Ishikawa (cell line): ENCODE measurements around the gene TROAP.

ENCODE experiments used
- CEBPB ChIP-seq: IDR thresholded peaks from 2 replicates; pipeline ENCODE4 v1.6.1; 2012
- CREB1 ChIP-seq: IDR thresholded peaks from 2 replicates; pipeline ENCODE4 v1.6.1; 2012; ENCODE audit warnings: low read depth
- EGR1 ChIP-seq: IDR thresholded peaks from 2 replicates; pipeline ENCODE4 v1.6.1; 2012
- EP300 ChIP-seq: IDR thresholded peaks from 2 replicates; pipeline ENCODE4 v1.6.1; 2012; ENCODE audit warnings: borderline replicate concordance
- FOXM1 ChIP-seq: IDR thresholded peaks from 2 replicates; pipeline ENCODE4 v1.6.1; 2012; ENCODE audit warnings: low read depth, borderline replicate concordance
- NFIC ChIP-seq: IDR thresholded peaks from 2 replicates; pipeline ENCODE4 v1.6.1; 2012
- RAD21 ChIP-seq: IDR thresholded peaks from 2 replicates; pipeline ENCODE4 v1.6.1; 2012; ENCODE audit warnings: low read depth
- TAF1 ChIP-seq: IDR thresholded peaks from 2 replicates; pipeline ENCODE4 v1.6.1; 2012; ENCODE audit warnings: low read depth, mild to moderate bottlenecking
- TCF12 ChIP-seq: IDR thresholded peaks from 2 replicates; pipeline ENCODE4 v1.6.1; 2012; ENCODE audit warnings: low read depth
- TEAD4 ChIP-seq: IDR thresholded peaks from 2 replicates; pipeline ENCODE4 v1.6.1; 2012
- USF1 ChIP-seq: IDR thresholded peaks from 2 replicates; pipeline ENCODE4 v1.6.1; 2012
- YY1 ChIP-seq: IDR thresholded peaks from 2 replicates; pipeline ENCODE4 v1.6.1; 2012; ENCODE audit warnings: low read depth
- ZBTB7A ChIP-seq: IDR thresholded peaks from 2 replicates; pipeline ENCODE4 v1.6.1; 2012; ENCODE audit warnings: low read depth
- TF ChIP-seq, protein P1 (sequence below): IDR thresholded peaks from 2 replicates; pipeline ENCODE4 v1.6.1; 2012; ENCODE audit warnings: low read depth, mild to moderate bottlenecking
- TF ChIP-seq, protein P2 (sequence below): IDR thresholded peaks from 2 replicates; pipeline ENCODE4 v1.6.1; 2012

TROAP gene

DNA sequence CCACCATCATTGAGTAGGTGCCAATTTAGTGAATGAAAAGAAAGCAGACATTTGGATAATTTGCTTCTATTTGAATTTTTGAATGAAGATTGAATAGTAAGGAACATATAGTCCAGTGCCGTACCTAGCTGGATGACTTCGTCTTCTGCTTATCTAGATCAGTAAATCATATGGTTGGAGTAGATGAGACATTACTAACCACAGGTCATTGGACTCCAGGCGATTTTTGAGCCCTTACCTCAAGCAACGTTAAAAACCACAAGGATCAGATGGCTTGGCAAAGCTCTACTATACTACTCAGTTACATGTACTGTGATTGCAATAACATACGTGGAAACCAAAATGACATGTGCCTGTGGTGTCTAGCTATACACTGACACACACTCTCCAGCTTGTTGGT is 42.5 kb downstream of the TROAP start:
- no peak for TF ChIP-seq CEBPB

DNA sequence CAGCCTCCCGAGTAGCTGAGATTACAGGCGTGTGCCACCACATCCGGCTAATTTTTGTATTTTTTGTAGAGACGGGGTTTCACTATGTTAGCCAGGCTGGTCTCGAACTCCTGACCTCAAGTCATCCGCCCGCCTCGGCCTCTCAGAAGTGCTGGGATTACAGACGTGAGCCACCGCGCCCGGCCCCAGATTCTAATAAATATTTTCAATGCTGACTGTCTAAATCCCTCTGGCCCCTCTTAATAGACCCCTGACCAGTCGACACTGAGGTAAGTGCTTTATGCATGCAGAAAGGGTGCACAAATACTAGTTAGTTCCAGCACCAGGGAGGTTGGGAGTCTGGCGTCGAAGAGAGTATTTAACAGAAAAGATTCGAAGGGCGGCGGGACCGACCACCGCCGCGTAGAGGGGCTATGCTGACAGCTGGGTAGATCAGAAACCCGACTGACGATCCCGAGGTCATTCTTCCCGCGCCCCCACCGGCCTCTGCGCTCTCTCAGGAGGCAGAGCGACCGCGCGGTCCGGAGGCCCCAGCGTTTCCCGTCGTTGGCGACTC is 43.1 kb downstream of the TROAP start:
- TF ChIP-seq FOXM1 = peak; percentile 29; the same call in 1 of the 2 replicates
- no peak for TF ChIP-seq EGR1
- no peak; the same call in 1 of the 2 replicates for TF ChIP-seq TAF1
- peak; percentile 78; the same call in 1 of the 2 replicates for TF ChIP-seq ZBTB7A
- TF ChIP-seq TEAD4 = no peak
- TF ChIP-seq NFIC = 0 out of 2 replicates have a peak, but pooled peaks have one; percentile 40
- TF ChIP-seq EP300 = no peak
- no peak for TF ChIP-seq YY1

DNA sequence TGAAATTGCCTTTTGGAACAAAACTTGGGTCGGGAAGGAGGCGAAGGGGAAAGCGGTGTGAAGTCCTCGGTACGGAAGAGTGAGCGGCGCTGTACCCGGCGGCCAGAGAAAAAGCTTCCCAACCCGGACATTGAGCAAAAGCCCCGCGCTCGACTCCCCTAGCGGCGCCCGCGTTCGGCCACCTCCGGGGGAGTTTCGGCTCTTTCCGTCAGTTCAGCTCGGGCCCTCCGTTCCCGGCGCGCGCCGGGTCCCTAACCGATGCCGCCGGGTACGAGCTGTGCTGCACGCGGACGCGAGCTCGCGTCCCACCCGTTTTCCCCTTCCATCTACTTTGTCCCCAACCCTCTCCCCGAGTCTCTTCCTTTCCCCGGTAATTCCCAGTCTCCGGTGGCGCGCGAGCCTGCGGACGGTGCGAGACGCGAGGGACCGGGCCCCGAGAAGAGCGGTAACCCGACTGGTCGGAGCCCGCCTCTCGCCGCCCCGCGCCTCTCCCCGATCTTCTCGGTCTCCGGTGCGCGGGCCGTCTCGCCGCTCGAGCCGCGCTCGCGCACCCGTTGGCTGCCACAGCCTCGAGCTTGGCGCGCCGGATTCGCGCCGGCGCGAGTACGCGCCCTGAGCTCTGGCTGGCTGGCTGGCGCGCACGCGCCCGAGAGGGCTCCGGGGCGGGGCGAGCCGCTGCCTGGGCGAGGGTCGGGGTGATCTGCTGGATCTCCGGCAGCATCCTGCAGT is 43.8 kb downstream of the TROAP start:
- TF ChIP-seq CEBPB = no peak
- no peak for TF ChIP-seq EGR1
- 0 out of 2 replicates have a peak, but pooled peaks have one; percentile 7 for TF ChIP-seq CREB1
- no peak for TF ChIP-seq USF1
- TF ChIP-seq TCF12 = peak; percentile 25; the same call in 1 of the 2 replicates
- TF ChIP-seq YY1 = peak; percentile 27; the same call in 1 of the 2 replicates
- TF ChIP-seq, protein P1, sequence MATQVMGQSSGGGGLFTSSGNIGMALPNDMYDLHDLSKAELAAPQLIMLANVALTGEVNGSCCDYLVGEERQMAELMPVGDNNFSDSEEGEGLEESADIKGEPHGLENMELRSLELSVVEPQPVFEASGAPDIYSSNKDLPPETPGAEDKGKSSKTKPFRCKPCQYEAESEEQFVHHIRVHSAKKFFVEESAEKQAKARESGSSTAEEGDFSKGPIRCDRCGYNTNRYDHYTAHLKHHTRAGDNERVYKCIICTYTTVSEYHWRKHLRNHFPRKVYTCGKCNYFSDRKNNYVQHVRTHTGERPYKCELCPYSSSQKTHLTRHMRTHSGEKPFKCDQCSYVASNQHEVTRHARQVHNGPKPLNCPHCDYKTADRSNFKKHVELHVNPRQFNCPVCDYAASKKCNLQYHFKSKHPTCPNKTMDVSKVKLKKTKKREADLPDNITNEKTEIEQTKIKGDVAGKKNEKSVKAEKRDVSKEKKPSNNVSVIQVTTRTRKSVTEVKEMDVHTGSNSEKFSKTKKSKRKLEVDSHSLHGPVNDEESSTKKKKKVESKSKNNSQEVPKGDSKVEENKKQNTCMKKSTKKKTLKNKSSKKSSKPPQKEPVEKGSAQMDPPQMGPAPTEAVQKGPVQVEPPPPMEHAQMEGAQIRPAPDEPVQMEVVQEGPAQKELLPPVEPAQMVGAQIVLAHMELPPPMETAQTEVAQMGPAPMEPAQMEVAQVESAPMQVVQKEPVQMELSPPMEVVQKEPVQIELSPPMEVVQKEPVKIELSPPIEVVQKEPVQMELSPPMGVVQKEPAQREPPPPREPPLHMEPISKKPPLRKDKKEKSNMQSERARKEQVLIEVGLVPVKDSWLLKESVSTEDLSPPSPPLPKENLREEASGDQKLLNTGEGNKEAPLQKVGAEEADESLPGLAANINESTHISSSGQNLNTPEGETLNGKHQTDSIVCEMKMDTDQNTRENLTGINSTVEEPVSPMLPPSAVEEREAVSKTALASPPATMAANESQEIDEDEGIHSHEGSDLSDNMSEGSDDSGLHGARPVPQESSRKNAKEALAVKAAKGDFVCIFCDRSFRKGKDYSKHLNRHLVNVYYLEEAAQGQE = no peak
- TF ChIP-seq FOXM1 = no peak
- TF ChIP-seq TEAD4 = no peak
- no peak; the same call in 1 of the 2 replicates for TF ChIP-seq RAD21
- TF ChIP-seq EP300 = 0 out of 2 replicates have a peak, but pooled peaks have one; percentile 8
- peak; percentile 68 for TF ChIP-seq ZBTB7A
- TF ChIP-seq, protein P2, sequence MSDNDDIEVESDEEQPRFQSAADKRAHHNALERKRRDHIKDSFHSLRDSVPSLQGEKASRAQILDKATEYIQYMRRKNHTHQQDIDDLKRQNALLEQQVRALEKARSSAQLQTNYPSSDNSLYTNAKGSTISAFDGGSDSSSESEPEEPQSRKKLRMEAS = peak; percentile 75
- peak; percentile 63 for TF ChIP-seq TAF1
- TF ChIP-seq NFIC = no peak; the same call in none of the 2 replicates

GRCh38 chr12:49367381-49368239 is 44.6 kb downstream of the TROAP start, which contains the start of gene SPATS2:
Gene SPATS2, plus strand, starts transcription at chr12:49367462. Its CDS starts 93,551 bp downstream, at chr12:49461013.
- no peak for TF ChIP-seq CREB1
- TF ChIP-seq, protein P1 = no peak
- no peak; the same call in 1 of the 2 replicates for TF ChIP-seq ZBTB7A
- TF ChIP-seq FOXM1 = no peak
- TF ChIP-seq CEBPB = no peak
- TF ChIP-seq YY1 = no peak
- TF ChIP-seq, protein P2 = no peak
- TF ChIP-seq TCF12 = 0 out of 2 replicates have a peak, but pooled peaks have one; percentile 38
- TF ChIP-seq EP300 = 0 out of 2 replicates have a peak, but pooled peaks have one; percentile 23
- no peak for TF ChIP-seq USF1
- TF ChIP-seq NFIC = no peak
- no peak for TF ChIP-seq RAD21
- TF ChIP-seq EGR1 = no peak; the same call in 1 of the 2 replicates

GRCh38 chr12:49368240-49368600 is 45.2 kb downstream of the TROAP start:
- TF ChIP-seq FOXM1 (no peak), EGR1 (no peak), USF1 (no peak), CREB1 (no peak), TEAD4 (no peak), TAF1 (no peak)
- TF ChIP-seq, protein P1 = no peak
